SIG-M5 treated with dmso at 0.1 percent for 504 hours (cell line): ENCODE data around the gene UBE2A.

ENCODE experiments used
- DNase-seq: peaks from one replicate; lab custom pipeline; 2025; ENCODE audit not compliant: unreplicated experiment; lab: John Stamatoyannopoulos, UW

UBE2A gene

DNA sequence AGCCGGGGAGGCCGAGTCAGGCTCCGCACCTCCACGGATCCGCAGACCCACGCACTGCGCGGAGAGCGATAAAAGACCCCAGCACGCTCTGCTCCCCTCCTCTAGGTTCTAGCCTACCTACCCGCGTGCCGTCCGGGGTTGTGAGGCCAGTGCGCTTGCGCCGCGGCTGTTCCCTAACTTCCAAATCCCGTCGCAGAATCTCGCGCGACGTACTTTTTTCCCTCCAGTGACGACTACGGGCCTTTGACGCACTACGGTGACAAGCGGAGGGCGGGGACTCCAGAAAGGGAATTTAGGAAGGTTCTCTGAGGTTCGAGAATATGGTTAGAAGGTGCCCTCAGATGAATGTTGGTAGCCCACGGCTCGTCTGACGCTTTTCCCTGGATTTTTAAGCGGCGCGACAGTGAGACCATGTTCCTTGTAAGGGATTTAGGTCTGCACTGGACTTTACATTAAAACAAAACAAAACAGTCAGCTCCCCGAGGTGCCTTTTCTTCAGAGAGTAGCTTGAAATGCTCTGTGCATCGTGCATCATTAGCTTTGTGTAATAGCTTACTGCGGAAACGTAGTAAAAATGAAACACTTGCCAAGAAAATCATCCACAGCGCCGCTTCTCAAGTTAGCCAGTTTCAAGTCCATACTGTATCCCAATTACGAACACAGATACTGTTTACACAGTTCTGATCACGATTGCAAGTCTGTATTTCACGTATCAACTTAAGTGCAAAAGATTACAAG is 32.1 kb downstream of the UBE2A start, which contains the start of gene NKRF:
Gene NKRF, minus strand, starts transcription at position 145 of the 738 bp plus-strand sequence.
- peak; percentile 95 for DNase-seq

DNA sequence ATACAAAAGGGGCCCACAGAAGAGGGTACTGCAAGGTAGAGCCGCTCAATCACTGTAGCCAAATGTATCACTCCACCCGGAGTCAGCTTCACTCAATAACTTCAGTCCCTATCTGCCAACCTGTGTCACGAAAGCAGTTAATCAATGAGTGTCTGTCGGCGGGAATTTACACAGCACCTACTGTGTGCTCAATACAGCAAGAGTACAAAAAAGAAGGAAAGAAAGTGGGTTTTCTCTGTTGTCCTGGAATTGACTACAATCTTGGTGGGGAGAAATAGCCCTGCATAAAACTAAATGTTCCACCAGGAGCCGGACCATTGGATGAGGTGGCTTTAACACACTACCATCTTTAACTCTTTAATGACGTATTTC is 32.6 kb downstream of the UBE2A start:
- DNase-seq: no peak

GRCh38 chrX:119614776-119615175 is 40.4 kb downstream of the UBE2A start:
- no peak for DNase-seq

- no peak for DNase-seq
Observed at GRCh38 chrX:119617517-119618164, 43.3 kb downstream of the UBE2A start.

DNA sequence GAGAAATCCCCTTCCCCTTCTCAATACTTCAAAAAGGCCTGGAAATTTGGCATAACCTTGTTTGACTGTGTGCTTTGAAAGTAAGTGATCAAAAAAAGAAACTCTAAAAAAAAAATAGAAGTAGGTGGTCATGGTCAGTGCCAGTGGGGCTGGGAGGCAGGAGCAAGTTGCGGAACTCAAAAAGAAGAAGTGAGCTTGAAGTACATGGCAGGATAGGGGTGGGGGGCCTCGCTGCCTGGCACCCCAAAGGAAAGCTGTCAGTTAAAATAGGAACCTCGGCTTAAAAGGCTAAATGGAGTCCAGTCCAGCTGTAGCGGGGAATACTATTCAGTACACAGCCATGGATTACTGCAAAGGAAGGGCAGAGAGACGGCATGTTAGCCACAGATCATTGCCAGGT is 44.1 kb downstream of the UBE2A start:
- peak; percentile 78 for DNase-seq

DNA sequence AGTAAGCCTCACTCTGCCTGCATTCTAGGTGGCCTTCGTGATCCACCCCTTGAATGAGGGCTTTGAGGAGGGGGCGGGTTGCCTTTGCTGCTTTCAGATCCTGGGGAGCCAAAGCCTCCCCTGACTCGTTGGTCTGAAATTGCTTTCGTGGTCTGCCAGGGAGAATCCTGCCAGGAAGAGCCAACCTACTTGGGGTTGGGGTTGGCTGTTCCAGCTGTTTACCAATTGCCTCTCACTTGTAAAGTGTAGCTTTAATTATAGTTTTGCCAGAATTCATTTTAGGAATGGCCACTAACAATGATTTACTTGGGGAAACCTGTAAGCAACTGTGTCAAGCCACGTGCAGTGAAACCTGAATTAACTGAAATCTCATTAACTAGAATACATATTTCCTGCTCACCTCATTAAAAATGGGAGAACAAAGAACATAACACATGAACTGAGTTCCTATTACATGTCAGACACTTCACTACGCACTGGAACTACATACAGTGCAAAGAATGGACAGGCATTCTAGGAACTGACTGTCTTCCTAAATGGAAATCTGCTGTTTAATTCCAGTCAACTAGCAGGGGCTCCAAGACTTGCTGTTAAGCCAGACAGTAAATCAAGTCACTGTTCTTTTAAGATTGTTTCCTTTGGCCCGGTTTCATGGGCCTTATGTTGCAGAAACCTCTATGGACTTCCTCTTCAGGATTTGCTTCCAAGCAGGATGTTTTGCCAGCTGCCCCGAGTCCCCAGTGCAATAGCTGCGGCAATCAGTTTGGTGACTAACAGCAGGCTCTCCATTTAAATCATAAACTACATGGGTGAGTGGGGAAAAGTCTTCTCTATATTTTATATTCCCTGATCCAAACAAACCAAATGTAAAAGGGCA is 48.2 kb downstream of the UBE2A start:
- DNase-seq: no peak

DNA sequence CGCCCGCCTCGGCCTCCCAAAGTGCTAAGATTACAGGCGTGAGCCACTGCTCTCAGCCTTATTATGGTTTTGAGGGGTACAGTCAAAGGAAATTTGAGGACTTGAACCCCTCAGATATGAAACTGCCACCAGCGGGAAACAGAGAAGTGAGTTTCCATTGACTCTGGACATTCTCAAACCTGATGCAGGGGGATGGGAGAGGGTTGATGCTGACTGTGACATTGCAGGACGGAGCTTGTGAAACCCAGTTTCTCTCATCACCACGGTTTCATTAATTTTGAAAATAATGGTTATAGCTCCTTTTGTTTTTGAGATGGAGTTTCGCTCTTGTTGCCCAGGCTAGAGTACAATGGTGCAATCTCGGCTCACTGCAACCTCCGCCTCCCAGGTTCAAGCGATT is 50.1 kb downstream of the UBE2A start:
- DNase-seq: no peak

- DNase-seq: no peak
Observed at GRCh38 chrX:119624951-119625668, 50.7 kb downstream of the UBE2A start.

- no peak for DNase-seq
Observed at GRCh38 chrX:119625843-119626242, 51.5 kb downstream of the UBE2A start.
